AG04449 (cell line): ENCODE data around the gene DNAH17.

Source experiments
- CTCF ChIA-PET: fragments of 350-600 bp; formaldehyde crosslinking; extraction: SDS; loops from one replicate; lab custom pipeline; 2021; ENCODE audit warnings: antibody characterized with exemption; lab: Yijun Ruan, JAX
- POLR2A ChIA-PET: fragments of 400-600, 350-600 bp; formaldehyde crosslinking; extraction: SDS; loops from one replicate; lab custom pipeline; 2020; ENCODE audit warnings: antibody characterized with exemption, inconsistent platforms; lab: Yijun Ruan, JAX
- DNase-seq: peaks from one replicate; pipeline ENCODE4 v3.0.0-alpha.2; 2010; ENCODE audit warnings: low read depth, low spot score
- H3K4me3 ChIP-seq: 2 replicates; pipeline ENCODE4 v1.5.1; 2011; ENCODE audit warnings: low read depth, mild to moderate bottlenecking, control low read depth, low read length
- TF ChIP-seq, protein P1 (sequence below): IDR thresholded peaks from one replicate; pipeline ENCODE4 v1.5.1; 2011; ENCODE audit warnings: mild to moderate bottlenecking, moderate library complexity, low read length, control low read depth, inconsistent platforms; ENCODE audit not compliant: insufficient read depth; ENCODE audit errors: missing control alignments

DNAH17 gene

DNA sequence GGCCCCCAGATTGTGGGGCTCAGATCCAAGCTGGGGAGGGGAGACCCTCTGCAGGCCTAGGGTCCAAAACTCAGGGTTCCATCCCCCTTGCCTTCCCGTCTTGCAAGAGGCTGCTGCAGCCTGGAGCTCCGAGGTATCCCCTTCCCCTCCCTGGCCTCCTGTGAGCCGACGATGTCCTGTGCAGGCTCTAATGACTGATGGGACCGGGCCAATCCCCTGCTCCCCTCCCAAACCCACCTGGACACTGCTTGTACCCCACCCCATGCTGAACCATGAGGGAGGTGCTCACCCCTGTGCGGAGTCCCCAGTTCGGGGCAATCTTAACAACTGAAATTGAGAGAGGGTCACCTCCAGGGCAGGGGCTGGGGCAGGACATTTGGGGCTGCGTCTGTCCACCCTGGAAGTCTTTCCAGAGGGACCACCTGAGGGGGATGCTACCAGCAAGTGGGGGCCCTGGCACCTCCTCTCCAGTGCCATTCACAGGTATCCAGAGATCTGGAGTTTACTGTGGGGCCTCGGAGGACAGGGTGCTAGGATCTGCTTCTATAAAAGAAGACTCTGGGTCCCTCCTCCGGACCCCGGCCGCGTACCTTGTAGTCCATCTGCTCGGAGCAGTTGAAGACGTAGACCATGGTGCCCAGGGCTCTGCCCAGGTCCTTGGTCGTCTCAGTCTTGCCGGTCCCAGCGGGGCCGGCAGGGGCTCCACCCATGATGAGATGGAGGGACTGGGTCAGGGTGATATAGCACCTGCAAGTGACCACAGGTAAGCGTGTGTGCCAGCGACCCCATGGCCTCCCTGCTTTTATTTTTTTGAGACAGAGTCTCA, 77.3 kb downstream of the DNAH17 start:
- no peak for DNase-seq
- TF ChIP-seq, protein P1, sequence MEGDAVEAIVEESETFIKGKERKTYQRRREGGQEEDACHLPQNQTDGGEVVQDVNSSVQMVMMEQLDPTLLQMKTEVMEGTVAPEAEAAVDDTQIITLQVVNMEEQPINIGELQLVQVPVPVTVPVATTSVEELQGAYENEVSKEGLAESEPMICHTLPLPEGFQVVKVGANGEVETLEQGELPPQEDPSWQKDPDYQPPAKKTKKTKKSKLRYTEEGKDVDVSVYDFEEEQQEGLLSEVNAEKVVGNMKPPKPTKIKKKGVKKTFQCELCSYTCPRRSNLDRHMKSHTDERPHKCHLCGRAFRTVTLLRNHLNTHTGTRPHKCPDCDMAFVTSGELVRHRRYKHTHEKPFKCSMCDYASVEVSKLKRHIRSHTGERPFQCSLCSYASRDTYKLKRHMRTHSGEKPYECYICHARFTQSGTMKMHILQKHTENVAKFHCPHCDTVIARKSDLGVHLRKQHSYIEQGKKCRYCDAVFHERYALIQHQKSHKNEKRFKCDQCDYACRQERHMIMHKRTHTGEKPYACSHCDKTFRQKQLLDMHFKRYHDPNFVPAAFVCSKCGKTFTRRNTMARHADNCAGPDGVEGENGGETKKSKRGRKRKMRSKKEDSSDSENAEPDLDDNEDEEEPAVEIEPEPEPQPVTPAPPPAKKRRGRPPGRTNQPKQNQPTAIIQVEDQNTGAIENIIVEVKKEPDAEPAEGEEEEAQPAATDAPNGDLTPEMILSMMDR = no peak
- ChIA-PET POLR2A (no interaction called here), CTCF (interaction anchor here (1.1 to 12.8 kb wide), 3 partner anchors 210 to 246 kb away, joined by 3 to 378 read pairs (median 3); no protein-coding TSS in a partner anchor)
- no peak overlapping the region for H3K4me3 ChIP-seq

GRCh38 chr17:78498848-78499247, 78.3 kb downstream of the DNAH17 start:
- H3K4me3 ChIP-seq = no peak overlapping the region
- ChIA-PET CTCF (interaction anchor here (0.6 to 12.8 kb wide), 8 partner anchors 9 to 312 kb away, joined by 3 to 378 read pairs (median 3); partner anchors contain the start of gene TK1), POLR2A (no interaction called here)
- TF ChIP-seq, protein P1 = no peak
- no peak for DNase-seq

DNA sequence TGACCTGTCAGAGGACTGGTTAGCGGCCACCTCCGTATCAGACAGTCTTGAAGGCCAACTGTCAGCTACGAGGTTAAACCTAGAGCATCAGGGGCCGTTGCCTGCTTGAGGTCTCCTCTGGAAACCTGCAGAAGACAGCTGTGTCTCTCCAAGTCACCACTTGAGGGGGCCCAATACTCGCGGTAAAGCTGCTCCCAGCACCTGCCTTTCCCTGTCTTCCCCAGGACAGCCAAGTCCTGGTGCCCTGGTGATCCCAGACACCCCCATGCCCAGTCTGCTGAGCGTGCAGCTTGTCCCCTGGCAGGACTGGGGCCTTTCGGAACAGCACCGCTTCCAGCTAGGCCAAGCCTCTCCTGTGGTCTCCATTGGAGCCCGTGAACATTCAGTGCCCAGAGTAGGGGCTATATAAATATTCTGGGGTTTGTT, 80.1 kb downstream of the DNAH17 start:
- POLR2A ChIA-PET = interaction anchor here (0.5 to 0.8 kb wide), 2 partner anchors 210 to 418 kb away, joined by 3 to 4 read pairs; no protein-coding TSS in a partner anchor
- CTCF ChIA-PET = interaction anchor here (0.7 to 12.8 kb wide), 39 partner anchors 8 to 539 kb away, joined by 3 to 378 read pairs (median 4); no protein-coding TSS in a partner anchor
- TF ChIP-seq, protein P1 = peak; percentile 87
- DNase-seq = peak; percentile 12
- no peak overlapping the region for H3K4me3 ChIP-seq

DNA sequence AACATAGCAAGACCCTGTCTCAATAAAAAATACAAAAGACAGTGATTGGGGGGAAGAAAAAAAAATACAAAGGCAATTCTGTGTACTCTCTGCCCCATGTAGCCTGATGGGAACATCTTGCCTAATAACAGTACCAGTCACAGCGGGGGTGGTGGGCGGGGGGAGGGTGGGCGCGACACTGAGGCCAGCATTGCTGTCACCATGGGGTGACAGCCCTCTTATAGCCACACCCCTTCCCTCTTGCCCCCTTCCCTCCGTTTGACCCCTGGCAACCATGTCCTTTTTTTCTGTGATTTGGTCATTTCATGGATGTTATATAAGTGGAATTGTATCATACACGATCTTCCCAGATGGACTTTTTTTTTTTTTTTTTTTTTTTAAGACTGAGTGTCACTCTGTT, 80.9 kb downstream of the DNAH17 start:
- ChIA-PET CTCF (interaction anchor here (0.7 to 12.8 kb wide), 26 partner anchors 7 to 540 kb away, joined by 3 to 378 read pairs (median 5); no protein-coding TSS in a partner anchor), POLR2A (no interaction called here)
- TF ChIP-seq, protein P1 = no peak
- H3K4me3 ChIP-seq = no peak overlapping the region
- DNase-seq = no peak

DNA sequence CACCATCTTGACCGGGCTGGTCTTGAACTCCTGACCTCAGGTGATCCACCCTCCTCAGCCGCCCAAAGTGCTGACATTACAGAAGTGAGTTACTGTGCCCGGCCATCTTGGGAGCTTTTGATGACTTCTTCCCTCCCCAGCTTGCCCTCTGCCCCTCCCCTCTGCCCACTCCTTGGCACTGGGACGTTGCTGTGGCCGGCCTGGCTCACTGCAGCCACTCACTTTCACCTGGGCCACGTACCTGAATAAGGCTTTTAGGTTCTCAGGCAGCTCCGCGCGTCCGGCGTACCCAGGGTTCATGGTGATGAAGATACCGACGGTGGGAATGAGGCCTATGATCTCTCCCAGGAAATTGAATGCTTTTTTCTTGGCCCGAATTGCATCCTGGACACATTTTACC, 81.6 kb downstream of the DNAH17 start:
- POLR2A ChIA-PET = no interaction called here
- no peak overlapping the region for H3K4me3 ChIP-seq
- DNase-seq = no peak
- CTCF ChIA-PET = interaction anchor here (1.2 to 12.8 kb wide), 3 partner anchors 11 to 251 kb away, joined by 3 to 378 read pairs (median 27); no protein-coding TSS in a partner anchor
- TF ChIP-seq, protein P1 = no peak

GRCh38 chr17:78494696-78495330, 82.4 kb downstream of the DNAH17 start:
- CTCF ChIA-PET = interaction anchor here (1.2 to 12.8 kb wide), 3 partner anchors 11 to 304 kb away, joined by 3 to 378 read pairs (median 8); no protein-coding TSS in a partner anchor
- no peak for DNase-seq
- POLR2A ChIA-PET = interaction anchor here (1.2 kb wide), 1 partner anchor 212 kb away, joined by 3 read pairs; no protein-coding TSS in a partner anchor
- TF ChIP-seq, protein P1 = no peak
- no peak overlapping the region for H3K4me3 ChIP-seq
